Loucy (cell line): ENCODE measurements around the gene GPC5.

ENCODE experiments used
- EZH2phosphoT487 ChIP-seq: fragments of 200-600 bp; IDR thresholded peaks from 2 replicates; pipeline ENCODE4 v1.6.1; 2018; ENCODE audit warnings: antibody characterized with exemption, mild to moderate bottlenecking, moderate library complexity, borderline replicate concordance
- TF ChIP-seq, protein P1 (sequence below): fragments of 200-600 bp; sonication (generic); conservative IDR thresholded peaks from 2 replicates; pipeline ENCODE4 v1.5.1; 2014; ENCODE audit warnings: mild to moderate bottlenecking, antibody characterized with exemption, low read length

DNA sequence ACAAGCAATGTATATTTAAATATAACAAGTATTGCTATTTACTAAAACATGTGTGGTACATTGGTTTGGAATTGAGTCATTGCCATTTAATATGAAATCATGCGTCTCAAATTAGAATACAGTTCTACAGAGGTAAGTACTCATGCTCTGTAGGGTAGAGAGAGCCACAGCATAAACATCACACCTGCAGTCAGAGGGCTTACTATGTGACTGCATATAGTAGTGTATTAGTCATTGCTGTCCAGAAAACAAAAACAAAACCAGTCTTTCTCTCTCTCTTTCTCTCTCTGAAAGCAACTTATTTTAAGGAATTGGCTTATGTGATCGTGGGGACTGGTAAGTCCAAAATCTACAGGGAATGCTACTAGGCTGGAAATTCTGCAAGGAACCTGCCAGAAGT, 370.3 kb downstream of the GPC5 start:
- TF ChIP-seq, protein P1, sequence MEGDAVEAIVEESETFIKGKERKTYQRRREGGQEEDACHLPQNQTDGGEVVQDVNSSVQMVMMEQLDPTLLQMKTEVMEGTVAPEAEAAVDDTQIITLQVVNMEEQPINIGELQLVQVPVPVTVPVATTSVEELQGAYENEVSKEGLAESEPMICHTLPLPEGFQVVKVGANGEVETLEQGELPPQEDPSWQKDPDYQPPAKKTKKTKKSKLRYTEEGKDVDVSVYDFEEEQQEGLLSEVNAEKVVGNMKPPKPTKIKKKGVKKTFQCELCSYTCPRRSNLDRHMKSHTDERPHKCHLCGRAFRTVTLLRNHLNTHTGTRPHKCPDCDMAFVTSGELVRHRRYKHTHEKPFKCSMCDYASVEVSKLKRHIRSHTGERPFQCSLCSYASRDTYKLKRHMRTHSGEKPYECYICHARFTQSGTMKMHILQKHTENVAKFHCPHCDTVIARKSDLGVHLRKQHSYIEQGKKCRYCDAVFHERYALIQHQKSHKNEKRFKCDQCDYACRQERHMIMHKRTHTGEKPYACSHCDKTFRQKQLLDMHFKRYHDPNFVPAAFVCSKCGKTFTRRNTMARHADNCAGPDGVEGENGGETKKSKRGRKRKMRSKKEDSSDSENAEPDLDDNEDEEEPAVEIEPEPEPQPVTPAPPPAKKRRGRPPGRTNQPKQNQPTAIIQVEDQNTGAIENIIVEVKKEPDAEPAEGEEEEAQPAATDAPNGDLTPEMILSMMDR: no peak
- no peak for TF ChIP-seq EZH2phosphoT487
